Gastrocnemius medialis (tissue), 4 donors: ENCODE results near the gene ACSL4. TPM values are rescaled to one million over a fixed set of nuclear protein-coding genes. Genes with fewer than 3 reads are reported as not detected.

ENCODE experiments used
- ATAC-seq, 2 donors: fragments of 150-250 bp; one replicate each; pipeline ENCODE4 v1.9.1; 2016
- DNase-seq, 2 donors: peaks; one replicate each; pipeline ENCODE4 v3.0.0-alpha.2; 2019
- H3K27ac ChIP-seq, 4 donors: fragments of 200-600 bp; sonication (generic); 1 replicate in 1 of 4; 2 replicates in 3 of 4; pipeline ENCODE4 v1.5.1; 2016 to 2018; ENCODE audit warnings: mild to moderate bottlenecking in 2 of 4, moderate library complexity in 1 of 4
- H3K27me3 ChIP-seq, 3 donors: fragments of 200-600 bp; sonication (generic) in 2 of 3; 1 replicate in 1 of 3; 2 replicates in 2 of 3; pipeline versions ENCODE4 v1.5.1 to v1.6.0; 2016 to 2019; ENCODE audit warnings: mild to moderate bottlenecking in 1 of 3, moderate library complexity in 1 of 3
- H3K36me3 ChIP-seq, 2 donors: fragments of 200-600 bp; sonication (generic) in 1 of 2; one replicate each; pipeline ENCODE4 v1.5.1; 2017 to 2018
- H3K4me1 ChIP-seq, 2 donors: fragments of 200-600 bp; sonication (generic) in 1 of 2; one replicate each; pipeline ENCODE4 v1.5.1; 2016 to 2017; ENCODE audit warnings: mild to moderate bottlenecking in 2 of 2
- H3K4me3 ChIP-seq, 4 donors: fragments of 200-600 bp; sonication (generic) in 3 of 4; 1 replicate in 1 of 4; 2 replicates in 3 of 4; pipeline ENCODE4 v1.5.1; 2016 to 2019; ENCODE audit warnings: mild to moderate bottlenecking in 2 of 4
- H3K9me3 ChIP-seq, 3 donors: fragments of 200-600 bp; sonication (generic) in 2 of 3; 1 replicate in 1 of 3; 2 replicates in 2 of 3; pipeline ENCODE4 v1.5.1; 2016 to 2019
- CTCF ChIP-seq, 5 experiments: fragments of 450-650 bp in 3 of 5; fragments of 200-600 bp in 2 of 5; sonication (generic) in 2 of 5; IDR thresholded peaks in 4 of 5; conservative IDR thresholded peaks in 1 of 5; 1 replicate in 4 of 5; 2 replicates in 1 of 5; pipeline ENCODE4 v1.5.1; 2016 to 2019; ENCODE audit warnings: antibody characterized with exemption in 5 of 5, mild to moderate bottlenecking in 3 of 5, moderate library complexity in 3 of 5
- POLR2A ChIP-seq, 2 donors: fragments of 450-650 bp; IDR thresholded peaks; one replicate each; pipeline ENCODE4 v1.6.1; 2017; ENCODE audit warnings: antibody characterized with exemption in 2 of 2, mild to moderate bottlenecking in 2 of 2, moderate library complexity in 2 of 2
- in situ Hi-C, 4 donors: fragments of 200-750 bp; cut with MboI; loops; one replicate each; pipeline versions ENCODE4 v1.15.0 to v1.8.0; 2017; ENCODE audit warnings: low sequenced_read_pairs in 4 of 4
- intact Hi-C: fragments of 100-400 bp; cut with DNase I; formaldehyde crosslinking; loops from one replicate; pipeline ENCODE4 v1.15.1; 2023; ENCODE audit warnings: low total_unique reads
- total RNA-seq, 4 donors: library from RNA; depleted of rRNA; stranded (reverse); fragments of >200 nt; gene quantifications; one replicate each; pipeline versions ENCODE4 v1.1.0 to v1.2.3, GENCODE V29; 2016

Gene ACSL4
- total RNA-seq, 4 donors from 2014 or later, result 18.7 to 259 (median 132) TPM

- in situ Hi-C loops, result loop anchor here in 1 of 4 donors (25.0 kb wide), 1 partner anchor 441 kb away; no protein-coding TSS in a partner anchor
- DNase-seq (no peak), ATAC-seq (no peak)
- intact Hi-C loops, result no loop called here
- Histone ChIP-seq H3K4me3 (no peak overlapping the region), H3K9me3 (peaks cover 0 to 6% (median 0%) of the 10 kb centered on the region in 3 donors), H3K27ac (no peak overlapping the region), H3K4me1 (peaks cover 0 to 9% of the 10 kb centered on the region in 2 donors), H3K27me3 (no peaks in the 10 kb centered on the region), H3K36me3 (no peaks in the 10 kb centered on the region)
- TF ChIP-seq POLR2A (IDR thresholded peaks at IDR 0.05), result no peak
- no peak for TF ChIP-seq CTCF (IDR thresholded peaks at IDR 0.05 in 4 of 5, conservative IDR thresholded peaks at IDR 0.05 in 1 of 5)
Observed at GRCh38 chrX:109720947-109721346, 12.1 kb downstream of the ACSL4 start.

GRCh38 chrX:109719264-109719663 lies 13.8 kb downstream of the ACSL4 start:
- no peaks in the 10 kb centered on the region for H3K27me3 ChIP-seq
- peaks cover 0 to 6% (median 0%) of the 10 kb centered on the region in 3 donors for H3K9me3 ChIP-seq
- H3K4me1 ChIP-seq, result peaks cover 0 to 9% of the 10 kb centered on the region in 2 donors
- TF ChIP-seq POLR2A (IDR thresholded peaks at IDR 0.05), result no peak
- no peak for TF ChIP-seq CTCF (IDR thresholded peaks at IDR 0.05 in 4 of 5, conservative IDR thresholded peaks at IDR 0.05 in 1 of 5)
- DNase-seq, result no peak
- in situ Hi-C loops, result loop anchor here in 3 of 4 donors (10.0 to 25.0 kb wide), 3 partner anchors 136 to 443 kb away; no protein-coding TSS in a partner anchor
- no peaks in the 10 kb centered on the region for H3K36me3 ChIP-seq
- H3K4me3 ChIP-seq, result no peak overlapping the region
- intact Hi-C loops, result loop anchor here (10.0 kb wide), 1 partner anchor 66 kb away; no protein-coding TSS in a partner anchor
- ATAC-seq, result no peak
- H3K27ac ChIP-seq, result no peak overlapping the region

GRCh38 chrX:109716431-109717028 lies 16.5 kb downstream of the ACSL4 start:
- peak overlapping the region in 1 of 4 donors; percentile 9 for H3K27ac ChIP-seq
- no peak for ATAC-seq
- peaks cover 0 to 7% of the 10 kb centered on the region in 2 donors for H3K4me1 ChIP-seq
- no peak overlapping the region for H3K4me3 ChIP-seq
- no peaks in the 10 kb centered on the region for H3K36me3 ChIP-seq
- no peak for DNase-seq
- H3K9me3 ChIP-seq, result no peaks in the 10 kb centered on the region
- in situ Hi-C loops, result loop anchor here in 3 of 4 donors (10.0 to 25.0 kb wide), 3 partner anchors 138 to 446 kb away; no protein-coding TSS in a partner anchor
- no peak for TF ChIP-seq POLR2A (IDR thresholded peaks at IDR 0.05)
- no peak for TF ChIP-seq CTCF (IDR thresholded peaks at IDR 0.05 in 4 of 5, conservative IDR thresholded peaks at IDR 0.05 in 1 of 5)
- intact Hi-C loops, result loop anchor here (10.0 kb wide), 1 partner anchor 68 kb away; no protein-coding TSS in a partner anchor
- H3K27me3 ChIP-seq, result peaks cover 0 to 4% (median 0%) of the 10 kb centered on the region in 3 donors

GRCh38 chrX:109714340-109714958 lies 18.6 kb downstream of the ACSL4 start:
- H3K36me3 ChIP-seq, result no peaks in the 10 kb centered on the region
- DNase-seq (no peak), ATAC-seq (no peak)
- no peak overlapping the region for H3K4me3 ChIP-seq
- in situ Hi-C loops, result loop anchor here (5.0 to 25.0 kb wide), 4 partner anchors 140 to 448 kb away; no protein-coding TSS in a partner anchor
- TF ChIP-seq CTCF (IDR thresholded peaks at IDR 0.05 in 4 of 5, conservative IDR thresholded peaks at IDR 0.05 in 1 of 5) (no peak), POLR2A (IDR thresholded peaks at IDR 0.05) (no peak)
- H3K9me3 ChIP-seq, result no peaks in the 10 kb centered on the region
- peaks cover 2 to 12% of the 10 kb centered on the region in 2 donors for H3K4me1 ChIP-seq
- no peak overlapping the region for H3K27ac ChIP-seq
- intact Hi-C loops, result loop anchor here (5.0 to 10.0 kb wide), 2 partner anchors 70 to 173 kb away; no protein-coding TSS in a partner anchor
- H3K27me3 ChIP-seq, result peaks cover 0 to 4% (median 0%) of the 10 kb centered on the region in 3 donors
